HepG2 (cell line): ENCODE measurements around the gene DRG1. TPM values are rescaled to one million over a fixed set of nuclear protein-coding genes. Genes with fewer than 3 reads are reported as not detected.

Experiments used
- ATAC-seq: fragments of 200-7000 bp; cut with Tn5 transposase; 3 replicates; pipeline ENCODE4 v1.9.1; 2020; ENCODE audit warnings: mild to moderate bottlenecking, moderate library complexity
- BruUV-seq: library from RNA; stranded (reverse); fragments of 400-500 nt; replicated peaks from 2 replicates; lab custom pipeline; 2021; lab: Mats Ljungman, UMichigan
- CTCF ChIA-PET: fragments of 300-600 bp; formaldehyde crosslinking; extraction: SDS; loops from one replicate; lab custom pipeline; 2021; ENCODE audit warnings: low total read pairs, inconsistent platforms, low intra/inter-chr PET ratio; lab: Yijun Ruan, JAX
- POLR2A ChIA-PET: fragments of 350-600 bp; sonication (Branson Sonifier 250); formaldehyde crosslinking; loops from one replicate; lab custom pipeline; 2020; ENCODE audit warnings: antibody characterized with exemption, inconsistent platforms; lab: Yijun Ruan, JAX
- DNase-seq: peaks from one replicate; pipeline ENCODE4 v3.0.0-alpha.2; 2015; ENCODE audit warnings: low spot score
- FAIRE-seq: peaks from 3 replicates; lab custom pipeline; 2011; peaks lifted over from hg19 to GRCh38; lab: Jason Lieb, UNC
- H2AFZ ChIP-seq: one replicate; pipeline ENCODE4 v1.6.1; 2011; ENCODE audit warnings: low read length, inconsistent platforms
- H3K27ac ChIP-seq: fragments of 300-600 bp; 3 replicates; pipeline ENCODE4 v1.8.0; 2011; ENCODE audit warnings: mixed run types, mild to moderate bottlenecking, mixed read lengths, low read length, inconsistent platforms; ENCODE audit not compliant: insufficient read depth; ENCODE audit errors: extremely low read length
- H3K27me3 ChIP-seq, 2 experiments: fragments of 200-600 bp in 1 of 2; 2 replicates in 1 of 2; 3 replicates in 1 of 2; pipeline versions ENCODE4 v1.6.0 to v1.8.0; 2011; ENCODE audit warnings: low read length in 2 of 2, mild to moderate bottlenecking in 2 of 2, moderate library complexity in 2 of 2, inconsistent platforms in 1 of 2; ENCODE audit not compliant: insufficient read depth in 2 of 2, control insufficient read depth in 1 of 2
- H3K36me3 ChIP-seq, 2 experiments: fragments of 200-600 bp in 1 of 2; replicated peaks in 1 of 2; 2 replicates in 1 of 2; 3 replicates in 1 of 2; pipeline versions ENCODE4 v1.5.1 to v1.8.0; 2011; ENCODE audit warnings: low read length in 2 of 2, inconsistent platforms in 1 of 2; ENCODE audit not compliant: insufficient read depth in 2 of 2, control insufficient read depth in 1 of 2
- H3K4me1 ChIP-seq: 2 replicates; pipeline ENCODE4 v1.5.1; 2012; ENCODE audit warnings: low read length, inconsistent platforms; ENCODE audit not compliant: insufficient read depth
- H3K4me2 ChIP-seq: 2 replicates; pipeline ENCODE4 v1.6.0; 2011; ENCODE audit warnings: low read depth, low read length, inconsistent platforms
- H3K4me3 ChIP-seq, 3 experiments: fragments of 200-600 bp in 1 of 3; sonication (generic), shearing (Covaris generic) in 1 of 3; replicated peaks in 1 of 3; 2 replicates each; pipeline ENCODE4 v1.5.1; 2011 to 2016; ENCODE audit warnings: low read length in 3 of 3, inconsistent platforms in 2 of 3, low read depth in 2 of 3, mild to moderate bottlenecking in 2 of 3, control low read depth in 1 of 3, mixed read lengths in 1 of 3; ENCODE audit not compliant: insufficient read depth in 1 of 3
- H3K79me2 ChIP-seq: one replicate; pipeline ENCODE4 v1.6.1; 2011; ENCODE audit warnings: low read length, inconsistent platforms; ENCODE audit not compliant: insufficient read depth
- H3K9ac ChIP-seq: 2 replicates; pipeline ENCODE4 v1.6.0; 2011; ENCODE audit warnings: mild to moderate bottlenecking, low read depth, low read length, inconsistent platforms; ENCODE audit not compliant: insufficient read depth
- H3K9me3 ChIP-seq: 2 replicates; pipeline ENCODE4 v1.5.1; 2012; ENCODE audit warnings: mild to moderate bottlenecking, low read length
- H4K20me1 ChIP-seq: 2 replicates; pipeline ENCODE4 v1.6.0; 2011; ENCODE audit warnings: inconsistent platforms, mild to moderate bottlenecking, low read length, moderate library complexity; ENCODE audit not compliant: insufficient read depth
- BRCA1 ChIP-seq: sonication (generic); formaldehyde crosslinking; IDR thresholded peaks from 2 replicates; pipeline ENCODE4 v1.4.0; 2020; ENCODE audit warnings: missing genetic modification reagents
- NBN ChIP-seq: fragments of 450-650 bp; conservative IDR thresholded peaks from 2 replicates; pipeline ENCODE4 v1.6.1; 2017
- NR3C1 ChIP-seq: sonication (generic); formaldehyde crosslinking; IDR thresholded peaks from 2 replicates; pipeline ENCODE4 v1.4.0; 2020; ENCODE audit warnings: missing genetic modification reagents
- SAP130 ChIP-seq: IDR thresholded peaks from 2 replicates; pipeline ENCODE4 v1.6.1; 2016; ENCODE audit warnings: low read depth
- STAT5B ChIP-seq: sonication (generic); formaldehyde crosslinking; IDR thresholded peaks from 2 replicates; pipeline ENCODE4 v1.4.0; 2020; ENCODE audit warnings: missing genetic modification reagents
- TCF7 ChIP-seq: sonication (generic); IDR thresholded peaks from 2 replicates; pipeline ENCODE4 v1.6.1; 2016; ENCODE audit warnings: antibody characterized with exemption, low read depth
- ZNF232 ChIP-seq: sonication (generic); formaldehyde crosslinking; IDR thresholded peaks from 2 replicates; pipeline ENCODE4 v1.4.0; 2020; ENCODE audit warnings: missing genetic modification reagents, borderline replicate concordance
- ZNF317 ChIP-seq: sonication (generic); formaldehyde crosslinking; IDR thresholded peaks from 2 replicates; pipeline ENCODE4 v1.5.0; 2020; ENCODE audit warnings: mild to moderate bottlenecking, missing genetic modification reagents
- ZNF552 ChIP-seq: sonication (generic); formaldehyde crosslinking; IDR thresholded peaks from 2 replicates; pipeline ENCODE4 v1.9.0; 2022; ENCODE audit warnings: missing genetic modification reagents, mild to moderate bottlenecking, borderline replicate concordance
- ZNF790 ChIP-seq: sonication (generic); formaldehyde crosslinking; IDR thresholded peaks from 2 replicates; pipeline ENCODE4 v1.8.0; 2022; ENCODE audit warnings: missing genetic modification reagents, mild to moderate bottlenecking, borderline replicate concordance
- WGBS: methylation state at CpG from one replicate; pipeline ENCODE4 v1.1.6; 2017; ENCODE audit warnings: low lambda C conversion rate; 5-methylcytosine and 5-hydroxymethylcytosine counted together
- in situ Hi-C: cut with HindIII; loops from 2 replicates; pipeline ENCODE4 v1.10.0; 2017; ENCODE audit warnings: low pct_unique_long_range_greater_than_20kb; ENCODE audit not compliant: extremely low pct_ligation_motif_present
- intact Hi-C: fragments of 100-400 bp; cut with micrococcal nuclease; formaldehyde crosslinking; loops from one replicate; pipeline ENCODE4 v1.10.0; 2022; ENCODE audit not compliant: unreplicated experiment
- polyA plus RNA-seq, 8 experiments: library from polyadenylated mRNA; depleted of rRNA in 3 of 8; stranded (reverse) in 7 of 8; unstranded in 1 of 8; fragments of >200 nt; fragmentation: Illumina TruSeq in 4 of 8; extraction: Trizol in 4 of 8; gene quantifications; 2 replicates each; pipeline versions ENCODE4 v1.2.1 to v1.2.3, GENCODE V29; 2011 to 2016; ENCODE audit warnings: low read depth in 4 of 8, missing spikeins in 1 of 8, mixed read lengths in 1 of 8; ENCODE audit not compliant: insufficient read depth in 1 of 8
- total RNA-seq, 5 experiments: library from RNA; depleted of rRNA; stranded (reverse); fragments of >200 nt; fragmentation: Illumina TruSeq; extraction: Trizol; gene quantifications; 2 replicates each; pipeline ENCODE4 v1.2.3, GENCODE V29; 2016; ENCODE audit warnings: low read depth in 1 of 5
- TF ChIP-seq, protein P1 (sequence below): sonication (generic); formaldehyde crosslinking; IDR thresholded peaks from 2 replicates; pipeline ENCODE4 v1.4.0; 2020; ENCODE audit warnings: mild to moderate bottlenecking, missing genetic modification reagents
- TF ChIP-seq, protein P2 (sequence below): sonication (generic); formaldehyde crosslinking; conservative IDR thresholded peaks from 2 replicates; pipeline ENCODE4 v1.8.0; 2022; ENCODE audit warnings: mild to moderate bottlenecking, moderate library complexity, missing genetic modification reagents
- TF ChIP-seq, protein P3 (sequence below): sonication (generic); formaldehyde crosslinking; conservative IDR thresholded peaks from 2 replicates; pipeline ENCODE4 v1.4.0; 2020; ENCODE audit warnings: missing genetic modification reagents
- TF ChIP-seq, protein P4 (sequence below): sonication (generic); formaldehyde crosslinking; IDR thresholded peaks from 2 replicates; pipeline ENCODE4 v1.4.0; 2020; ENCODE audit warnings: mild to moderate bottlenecking, low read depth, missing genetic modification reagents
- TF ChIP-seq, protein P5 (sequence below): sonication (generic); formaldehyde crosslinking; IDR thresholded peaks from 2 replicates; pipeline ENCODE4 v1.4.0; 2020; ENCODE audit warnings: low read depth, missing genetic modification reagents

DRG1 gene
- total and polyA plus RNA-seq, 2 of the 13 experiments (the other 11 are each of a cell fraction or from before 2014, with no cell fraction given), result 59.0 to 94.8 TPM

DNA sequence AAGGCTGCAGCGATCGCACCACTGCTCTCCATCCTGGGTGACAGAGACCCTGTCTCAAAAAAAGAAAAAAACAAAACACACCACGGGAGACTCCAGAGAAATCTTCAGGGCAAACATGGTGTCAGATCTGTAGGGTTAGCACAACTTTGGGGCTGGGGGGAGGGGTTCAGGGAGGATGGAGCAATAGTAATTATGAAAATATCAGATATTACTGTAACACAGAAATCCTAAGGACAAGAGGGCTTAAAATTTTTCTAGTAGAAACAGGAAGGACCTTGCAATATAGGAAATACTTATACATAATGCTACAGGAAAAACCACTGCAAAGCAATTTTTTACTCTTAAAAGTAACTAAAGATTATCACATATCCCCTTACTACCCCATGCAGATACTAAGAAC is 76.4 kb downstream of the DRG1 start (continued):
- TF ChIP-seq, protein P1, sequence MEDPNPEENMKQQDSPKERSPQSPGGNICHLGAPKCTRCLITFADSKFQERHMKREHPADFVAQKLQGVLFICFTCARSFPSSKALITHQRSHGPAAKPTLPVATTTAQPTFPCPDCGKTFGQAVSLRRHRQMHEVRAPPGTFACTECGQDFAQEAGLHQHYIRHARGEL, result no peak
- TF ChIP-seq, protein P2, sequence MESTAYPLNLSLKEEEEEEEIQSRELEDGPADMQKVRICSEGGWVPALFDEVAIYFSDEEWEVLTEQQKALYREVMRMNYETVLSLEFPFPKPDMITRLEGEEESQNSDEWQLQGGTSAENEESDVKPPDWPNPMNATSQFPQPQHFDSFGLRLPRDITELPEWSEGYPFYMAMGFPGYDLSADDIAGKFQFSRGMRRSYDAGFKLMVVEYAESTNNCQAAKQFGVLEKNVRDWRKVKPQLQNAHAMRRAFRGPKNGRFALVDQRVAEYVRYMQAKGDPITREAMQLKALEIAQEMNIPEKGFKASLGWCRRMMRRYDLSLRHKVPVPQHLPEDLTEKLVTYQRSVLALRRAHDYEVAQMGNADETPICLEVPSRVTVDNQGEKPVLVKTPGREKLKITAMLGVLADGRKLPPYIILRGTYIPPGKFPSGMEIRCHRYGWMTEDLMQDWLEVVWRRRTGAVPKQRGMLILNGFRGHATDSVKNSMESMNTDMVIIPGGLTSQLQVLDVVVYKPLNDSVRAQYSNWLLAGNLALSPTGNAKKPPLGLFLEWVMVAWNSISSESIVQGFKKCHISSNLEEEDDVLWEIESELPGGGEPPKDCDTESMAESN (CRISPR knock-in tag), result no peak

DNA sequence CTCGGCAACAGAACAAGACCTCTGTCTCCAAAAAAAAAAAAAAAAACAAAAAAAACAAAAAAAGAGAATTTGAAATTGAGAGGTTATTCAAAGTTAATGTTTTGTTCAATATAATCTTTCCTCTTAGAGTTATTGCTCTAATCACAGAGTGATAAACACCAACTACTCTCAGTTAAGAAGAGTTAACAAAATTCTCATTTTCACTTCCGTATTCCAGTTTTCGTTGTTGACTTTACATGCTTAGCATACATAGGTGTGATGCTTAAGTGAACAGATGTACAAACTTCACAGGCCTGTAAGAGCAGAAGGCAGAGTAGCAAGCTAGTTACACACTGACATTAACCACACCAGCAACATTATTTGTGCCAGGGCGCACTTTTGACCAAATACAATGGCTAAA is 77.9 kb downstream of the DRG1 start:
- DNase-seq (no peak), FAIRE-seq (no peak), ATAC-seq (no peak)
- Histone ChIP-seq H3K27ac (no peak overlapping the region), H3K27me3 (no peaks in the 10 kb centered on the region), H4K20me1 (no peaks in the 10 kb centered on the region), H3K9ac (no peak overlapping the region), H3K4me1 (no peaks in the 10 kb centered on the region), H3K4me3 (no peak overlapping the region), H3K9me3 (no peaks in the 10 kb centered on the region), H3K79me2 (peaks cover 38% of the 10 kb centered on the region), H3K36me3 (peaks cover 9 to 51% of the 10 kb centered on the region in 2 experiments), H2AFZ (no peak overlapping the region), H3K4me2 (no peak overlapping the region)
- intact Hi-C loops (no loop called here), in situ Hi-C loops (no loop called here)
- POLR2A ChIA-PET, result no interaction called here
- TF ChIP-seq NBN (no peak), ZNF317 (CRISPR knock-in tag) (no peak), STAT5B (CRISPR knock-in tag) (no peak), ZNF790 (CRISPR knock-in tag) (no peak), BRCA1 (CRISPR knock-in tag) (no peak), NR3C1 (CRISPR knock-in tag) (no peak), ZNF232 (CRISPR knock-in tag) (no peak), ZNF552 (CRISPR knock-in tag) (no peak), SAP130 (CRISPR knock-in tag) (no peak), TCF7 (no peak)
- TF ChIP-seq, protein P3, sequence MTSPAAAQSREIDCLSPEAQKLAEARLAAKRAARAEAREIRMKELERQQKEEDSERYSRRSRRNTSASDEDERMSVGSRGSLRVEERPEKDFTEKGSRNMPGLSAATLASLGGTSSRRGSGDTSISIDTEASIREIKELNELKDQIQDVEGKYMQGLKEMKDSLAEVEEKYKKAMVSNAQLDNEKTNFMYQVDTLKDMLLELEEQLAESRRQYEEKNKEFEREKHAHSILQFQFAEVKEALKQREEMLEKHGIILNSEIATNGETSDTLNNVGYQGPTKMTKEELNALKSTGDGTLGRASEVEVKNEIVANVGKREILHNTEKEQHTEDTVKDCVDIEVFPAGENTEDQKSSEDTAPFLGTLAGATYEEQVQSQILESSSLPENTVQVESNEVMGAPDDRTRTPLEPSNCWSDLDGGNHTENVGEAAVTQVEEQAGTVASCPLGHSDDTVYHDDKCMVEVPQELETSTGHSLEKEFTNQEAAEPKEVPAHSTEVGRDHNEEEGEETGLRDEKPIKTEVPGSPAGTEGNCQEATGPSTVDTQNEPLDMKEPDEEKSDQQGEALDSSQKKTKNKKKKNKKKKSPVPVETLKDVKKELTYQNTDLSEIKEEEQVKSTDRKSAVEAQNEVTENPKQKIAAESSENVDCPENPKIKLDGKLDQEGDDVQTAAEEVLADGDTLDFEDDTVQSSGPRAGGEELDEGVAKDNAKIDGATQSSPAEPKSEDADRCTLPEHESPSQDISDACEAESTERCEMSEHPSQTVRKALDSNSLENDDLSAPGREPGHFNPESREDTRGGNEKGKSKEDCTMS (CRISPR knock-in tag), result no peak
- TF ChIP-seq, protein P4, sequence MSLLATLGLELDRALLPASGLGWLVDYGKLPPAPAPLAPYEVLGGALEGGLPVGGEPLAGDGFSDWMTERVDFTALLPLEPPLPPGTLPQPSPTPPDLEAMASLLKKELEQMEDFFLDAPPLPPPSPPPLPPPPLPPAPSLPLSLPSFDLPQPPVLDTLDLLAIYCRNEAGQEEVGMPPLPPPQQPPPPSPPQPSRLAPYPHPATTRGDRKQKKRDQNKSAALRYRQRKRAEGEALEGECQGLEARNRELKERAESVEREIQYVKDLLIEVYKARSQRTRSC (CRISPR knock-in tag), result no peak
- TF ChIP-seq, protein P5, sequence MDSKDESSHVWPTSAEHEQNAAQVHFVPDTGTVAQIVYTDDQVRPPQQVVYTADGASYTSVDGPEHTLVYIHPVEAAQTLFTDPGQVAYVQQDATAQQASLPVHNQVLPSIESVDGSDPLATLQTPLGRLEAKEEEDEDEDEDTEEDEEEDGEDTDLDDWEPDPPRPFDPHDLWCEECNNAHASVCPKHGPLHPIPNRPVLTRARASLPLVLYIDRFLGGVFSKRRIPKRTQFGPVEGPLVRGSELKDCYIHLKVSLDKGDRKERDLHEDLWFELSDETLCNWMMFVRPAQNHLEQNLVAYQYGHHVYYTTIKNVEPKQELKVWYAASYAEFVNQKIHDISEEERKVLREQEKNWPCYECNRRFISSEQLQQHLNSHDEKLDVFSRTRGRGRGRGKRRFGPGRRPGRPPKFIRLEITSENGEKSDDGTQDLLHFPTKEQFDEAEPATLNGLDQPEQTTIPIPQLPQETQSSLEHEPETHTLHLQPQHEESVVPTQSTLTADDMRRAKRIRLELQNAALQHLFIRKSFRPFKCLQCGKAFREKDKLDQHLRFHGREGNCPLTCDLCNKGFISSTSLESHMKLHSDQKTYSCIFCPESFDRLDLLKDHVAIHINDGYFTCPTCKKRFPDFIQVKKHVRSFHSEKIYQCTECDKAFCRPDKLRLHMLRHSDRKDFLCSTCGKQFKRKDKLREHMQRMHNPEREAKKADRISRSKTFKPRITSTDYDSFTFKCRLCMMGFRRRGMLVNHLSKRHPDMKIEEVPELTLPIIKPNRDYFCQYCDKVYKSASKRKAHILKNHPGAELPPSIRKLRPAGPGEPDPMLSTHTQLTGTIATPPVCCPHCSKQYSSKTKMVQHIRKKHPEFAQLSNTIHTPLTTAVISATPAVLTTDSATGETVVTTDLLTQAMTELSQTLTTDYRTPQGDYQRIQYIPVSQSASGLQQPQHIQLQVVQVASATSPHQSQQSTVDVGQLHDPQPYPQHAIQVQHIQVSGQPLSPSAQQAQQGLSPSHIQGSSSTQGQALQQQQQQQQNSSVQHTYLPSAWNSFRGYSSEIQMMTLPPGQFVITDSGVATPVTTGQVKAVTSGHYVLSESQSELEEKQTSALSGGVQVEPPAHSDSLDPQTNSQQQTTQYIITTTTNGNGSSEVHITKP (CRISPR knock-in tag), result no peak
- no TSS peak for BruUV-seq
- 95% methylated on average over 4 of the region's 4 CpGs for WGBS
- CTCF ChIA-PET, result no interaction called here
